Ammon's horn (tissue), 1 donor: ENCODE data around the gene SWSAP1.
"Not testable (repeated sequence)": the region's sequence is repeated elsewhere in the genome, so short reads cannot be mapped to it uniquely, and the experiment has no call there.

Source experiments
- DNase-seq: peaks from one replicate; pipeline ENCODE4 v3.0.0-alpha.2; 2016; ENCODE audit warnings: low spot score

SWSAP1 gene

GRCh38 chr19:11374433-11375142 lies at the start of gene SWSAP1:
Gene SWSAP1, plus strand, starts transcription at chr19:11374666. Its CDS starts 15 bp downstream, at chr19:11374681.
- DNase-seq, result peak; percentile 100

- DNase-seq, result no peak
Observed at GRCh38 chr19:11324748-11325389, 49.6 kb upstream of the SWSAP1 start.

GRCh38 chr19:11325544-11325943 lies 48.9 kb upstream of the SWSAP1 start:
- no peak for DNase-seq

DNA sequence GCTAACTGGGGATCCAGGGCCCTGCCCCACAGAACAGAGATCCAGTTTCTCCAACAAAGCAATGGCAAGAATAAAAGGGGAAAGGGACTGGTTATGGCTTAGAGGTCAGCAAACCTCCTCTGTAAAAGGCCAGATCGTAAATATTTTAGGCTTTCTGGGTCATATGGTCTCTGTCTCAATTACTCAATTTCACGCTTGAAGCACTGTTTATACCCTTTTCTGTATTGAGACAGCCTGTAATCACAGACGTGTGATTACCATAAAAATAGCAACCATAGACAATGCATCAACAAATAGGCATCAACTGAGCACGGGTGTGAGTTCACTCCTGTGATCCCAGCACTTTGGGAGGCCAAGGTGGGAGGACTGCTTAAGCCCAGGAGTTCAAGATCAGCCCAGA lies 44.3 kb upstream of the SWSAP1 start:
- no peak for DNase-seq

DNA sequence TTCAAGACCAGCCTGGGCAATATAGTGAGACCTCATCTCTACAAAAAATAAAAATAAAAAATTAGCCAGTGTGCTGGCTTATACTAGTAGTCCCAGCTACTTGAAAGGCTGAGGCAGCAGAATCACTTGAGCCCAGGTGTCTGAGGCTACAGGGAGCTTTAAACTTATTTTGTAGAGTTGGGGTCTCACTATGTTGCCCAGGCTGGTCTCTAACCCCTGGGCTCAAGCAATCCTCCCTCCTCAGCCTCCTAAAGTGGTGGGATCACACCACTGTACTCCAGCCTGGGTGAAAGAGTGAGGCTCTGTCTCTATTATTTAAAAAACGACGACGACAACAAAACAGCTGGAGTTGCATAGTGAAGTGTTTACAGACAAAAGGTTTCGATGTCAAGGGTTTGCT lies 43.0 kb upstream of the SWSAP1 start:
- DNase-seq, result no peak

GRCh38 chr19:11332822-11333221 lies 41.6 kb upstream of the SWSAP1 start:
- no peak for DNase-seq

- DNase-seq, result not testable (repeated sequence)
Observed at GRCh38 chr19:11333838-11334237, 40.6 kb upstream of the SWSAP1 start.

- no peak for DNase-seq
Observed at GRCh38 chr19:11335449-11336146, 38.9 kb upstream of the SWSAP1 start.

GRCh38 chr19:11337080-11337479 lies 37.4 kb upstream of the SWSAP1 start:
- no peak for DNase-seq

GRCh38 chr19:11338121-11338520 lies 36.3 kb upstream of the SWSAP1 start:
- no peak for DNase-seq

GRCh38 chr19:11338569-11339253 lies 35.8 kb upstream of the SWSAP1 start:
- DNase-seq, result no peak

GRCh38 chr19:11339254-11340098 lies 35.0 kb upstream of the SWSAP1 start, which contains the start of gene RAB3D:
Gene RAB3D, minus strand, starts transcription at chr19:11339657. Its CDS starts 2,258 bp downstream, at chr19:11337399.
- peak; percentile 93 for DNase-seq

DNA sequence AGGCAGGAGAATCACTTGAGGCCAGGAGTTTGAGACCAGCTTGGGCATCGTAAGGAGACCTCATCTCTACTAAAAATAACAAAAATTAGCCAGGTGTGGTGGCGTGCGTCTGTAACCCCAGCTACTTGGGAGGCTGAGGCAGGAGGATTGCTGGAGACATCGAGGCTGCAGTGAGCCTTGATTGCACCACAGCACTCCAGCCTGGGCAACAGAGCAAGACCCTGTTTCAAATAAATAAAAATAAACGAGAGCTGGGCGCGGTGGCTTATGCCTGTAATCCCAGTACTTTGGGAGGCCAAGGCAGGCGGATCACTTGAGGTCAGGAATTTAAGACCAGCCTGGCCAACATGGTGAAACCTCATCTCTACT lies 34.4 kb upstream of the SWSAP1 start:
- DNase-seq, result not testable (repeated sequence)

DNA sequence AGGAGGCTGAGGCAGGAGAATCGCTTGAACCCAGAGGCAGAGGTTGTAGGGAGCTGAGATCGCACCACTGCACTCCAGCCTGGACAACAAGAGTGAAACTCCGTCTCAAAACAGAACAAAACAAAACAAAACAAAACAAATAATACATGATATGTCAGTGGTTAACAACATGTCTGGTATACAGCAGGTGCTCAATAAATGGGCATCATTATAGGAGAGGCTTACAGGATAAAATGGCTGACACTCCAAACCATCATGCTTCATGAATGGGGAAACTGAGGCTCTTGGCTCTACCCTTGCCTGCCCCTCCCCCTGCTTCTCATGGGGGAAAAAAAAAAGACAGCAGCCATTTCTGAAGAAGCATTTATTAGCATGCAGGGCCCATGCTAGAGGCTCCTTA lies 32.0 kb upstream of the SWSAP1 start:
- DNase-seq, result no peak

DNA sequence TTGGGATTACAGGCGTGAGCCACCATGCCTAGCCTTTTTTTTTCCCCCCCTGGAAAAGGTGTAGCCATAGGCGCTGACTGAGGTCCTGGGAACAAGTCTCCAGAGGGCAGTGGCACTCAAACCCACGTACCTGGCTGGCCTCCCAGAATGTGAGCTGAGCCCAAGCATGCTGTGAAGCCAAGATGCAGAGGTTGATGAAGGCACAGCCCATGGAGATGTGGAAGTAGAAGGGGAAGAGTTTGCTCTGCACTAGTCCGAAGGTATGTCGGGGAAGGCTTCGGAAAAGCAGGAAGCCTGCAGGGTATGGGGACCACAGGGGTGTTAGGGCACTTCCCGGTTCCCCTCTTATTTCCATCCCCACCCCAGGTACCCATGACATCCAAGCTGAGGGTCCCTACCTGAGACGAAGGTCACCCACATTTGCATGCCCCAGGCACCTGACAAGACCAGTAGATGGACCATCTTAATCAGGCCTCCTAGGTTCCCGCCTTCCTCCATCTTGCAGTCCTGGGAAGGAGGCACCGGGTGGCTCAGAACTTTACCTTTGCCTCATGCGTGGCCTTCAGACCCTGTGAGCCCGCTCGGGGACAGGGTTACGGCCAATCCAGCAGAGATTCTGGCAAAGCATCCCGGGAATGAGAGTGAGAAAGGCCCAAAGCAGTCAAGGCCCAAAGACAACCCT lies 29.2 kb upstream of the SWSAP1 start:
- DNase-seq, result no peak

DNA sequence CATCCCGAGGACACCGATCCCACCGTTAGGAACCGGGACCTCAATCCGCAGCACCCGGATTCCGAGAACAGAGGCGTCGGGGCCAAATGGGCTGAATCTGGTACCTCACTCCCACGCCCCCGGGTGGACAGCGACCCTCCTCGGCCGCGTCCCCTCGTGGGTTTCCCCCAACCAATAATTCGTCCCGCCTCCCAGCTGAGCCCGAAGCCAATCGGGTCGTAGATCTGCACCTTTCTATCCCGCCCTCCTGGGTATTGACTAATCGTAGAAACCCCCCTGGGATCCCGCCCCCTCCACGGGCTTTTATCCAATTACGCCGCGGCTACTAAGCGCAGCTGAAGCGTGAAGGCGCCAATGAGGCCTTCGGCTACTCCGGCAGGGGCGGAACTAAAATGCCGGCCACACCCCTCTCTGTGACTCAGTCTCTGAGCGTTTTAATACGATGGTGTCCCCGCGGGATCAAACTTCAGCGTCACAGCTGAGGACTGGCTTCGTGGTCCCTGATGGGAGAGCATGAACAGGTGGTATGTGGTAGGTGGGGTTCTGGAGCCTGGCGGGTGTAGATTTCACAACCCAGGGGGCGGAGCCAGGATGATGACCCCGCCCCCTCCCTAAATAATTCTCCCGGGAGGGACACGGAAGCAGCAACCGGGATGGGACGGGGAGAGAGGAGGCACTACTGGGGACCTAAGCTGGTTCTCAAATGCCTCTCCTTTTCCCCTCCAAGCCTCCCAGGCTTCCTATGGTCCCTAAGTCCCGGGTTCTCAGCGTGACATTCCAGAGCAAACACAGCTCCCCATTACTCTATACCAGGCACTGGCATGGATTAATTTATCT lies 28.1 kb upstream of the SWSAP1 start, which contains the start of the genes CCDC159 and TMEM205:
Gene CCDC159, plus strand, starts transcription at position 416 of the 837 bp plus-strand sequence. Its CDS starts 88 bp downstream, at position 504.
Gene TMEM205, minus strand, starts transcription at position 165 of the 837 bp plus-strand sequence. CDS start 649 bp downstream, outside the sequence.
- peak; percentile 98 for DNase-seq

- DNase-seq, result no peak
Observed at GRCh38 chr19:11347546-11348039, 26.9 kb upstream of the SWSAP1 start.

- no peak for DNase-seq
Observed at GRCh38 chr19:11349171-11349570, 25.3 kb upstream of the SWSAP1 start.

DNA sequence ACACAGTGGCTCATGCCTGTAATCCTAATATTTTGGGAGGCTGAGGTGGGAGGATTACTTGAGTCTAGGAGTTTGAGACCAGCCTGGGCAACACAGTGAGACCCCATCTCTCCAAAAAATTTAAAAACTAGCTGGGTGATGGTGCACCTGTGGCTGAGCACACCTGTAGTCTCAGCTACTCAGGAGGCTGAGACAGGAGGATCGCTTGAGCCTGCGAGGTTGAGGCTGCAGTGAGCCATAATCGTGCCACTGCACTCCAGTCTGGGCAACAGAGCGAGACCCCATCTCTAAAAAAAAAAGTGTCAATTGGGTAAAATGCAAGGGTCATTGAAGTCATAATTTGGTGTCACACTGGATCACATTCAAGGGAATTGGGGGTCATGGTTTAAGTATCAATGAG lies 20.4 kb upstream of the SWSAP1 start:
- DNase-seq, result not testable (repeated sequence)
